ENCODE results near the gene BBS4. TPM values are rescaled to one million over a fixed set of nuclear protein-coding genes. Genes with fewer than 3 reads are reported as not detected.
"Not testable (repeated sequence)": the region's sequence is repeated elsewhere in the genome, so short reads cannot be mapped to it uniquely, and the experiment has no call there.

The BBS4 gene
- polyA plus RNA-seq, 1 donor = 22.3 TPM

GRCh38 chr15:72706266-72706665 is 20.3 kb downstream of the BBS4 start:
- DNase-seq = no peak

- DNase-seq = not testable (repeated sequence)
Measured at GRCh38 chr15:72708551-72709303, 22.7 kb downstream of the BBS4 start.

DNA sequence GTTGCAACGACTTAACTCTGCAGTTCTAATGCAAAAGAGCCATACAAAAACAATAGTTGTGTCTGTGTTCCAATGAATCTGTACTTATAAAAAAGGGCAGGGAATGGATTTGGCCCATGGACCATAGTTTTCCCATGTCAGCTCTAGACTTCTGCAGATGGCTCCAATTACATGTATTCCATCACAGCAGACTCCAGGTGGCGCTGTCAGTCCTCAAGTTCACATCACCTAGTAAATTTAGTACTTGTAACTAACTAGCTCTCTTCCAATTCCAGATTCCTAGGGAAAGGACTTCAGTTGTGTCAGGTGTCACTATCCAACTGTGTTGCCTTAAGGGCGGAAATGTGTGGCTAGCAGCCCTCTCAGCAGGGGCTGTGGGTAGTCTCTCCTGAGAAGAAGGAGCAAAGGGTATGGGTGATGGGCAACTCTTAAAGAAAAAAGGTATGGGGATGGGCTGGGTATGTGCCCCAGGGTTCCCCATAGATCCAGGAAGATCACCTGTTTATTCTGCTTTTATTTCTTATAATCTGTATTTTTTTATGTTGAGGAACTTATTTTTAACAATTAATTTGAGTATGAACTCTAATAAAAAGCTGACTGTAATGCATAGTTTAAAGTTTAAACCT is 36.2 kb downstream of the BBS4 start:
- peak; percentile 54 for DNase-seq

DNA sequence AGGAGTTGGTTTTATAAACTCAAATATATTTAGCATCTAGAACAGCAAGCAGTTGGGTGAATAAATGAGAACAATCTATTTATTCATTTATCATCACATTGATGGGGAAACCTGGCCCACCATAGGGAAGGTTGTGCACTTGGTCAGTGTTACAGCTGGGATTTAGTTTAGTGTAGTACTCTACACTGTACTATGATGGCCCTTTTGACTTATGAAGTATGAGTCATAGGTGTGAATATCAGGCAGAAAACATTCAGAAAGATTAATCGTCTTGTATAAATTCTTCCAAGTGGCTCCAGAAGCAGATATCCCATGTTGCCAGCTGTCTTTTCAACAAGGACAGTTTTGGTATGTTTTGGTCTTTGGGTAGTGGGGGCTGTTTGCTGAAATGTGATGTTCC is 38.0 kb downstream of the BBS4 start:
- no peak for DNase-seq

DNA sequence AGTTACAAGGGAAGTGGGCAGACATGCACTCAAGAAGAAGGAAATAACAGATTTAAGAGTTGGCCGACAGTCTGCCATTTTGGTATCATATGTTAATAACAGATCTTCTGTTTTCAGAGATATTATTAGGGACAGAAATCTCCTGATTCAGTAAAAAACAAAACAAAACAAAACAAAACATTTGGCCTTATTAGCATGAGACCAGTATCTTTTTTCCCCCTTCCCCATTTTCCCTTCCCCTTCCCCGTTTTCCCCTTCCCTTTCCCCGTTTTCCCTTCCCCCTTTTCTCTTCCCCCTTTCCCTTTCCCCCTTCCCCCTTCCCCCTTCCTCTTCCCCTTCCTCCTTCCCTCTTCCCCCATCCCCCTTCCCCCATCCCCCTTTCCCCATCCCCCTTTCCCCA is 39.4 kb downstream of the BBS4 start:
- no peak for DNase-seq

GRCh38 chr15:72725851-72726250 is 39.8 kb downstream of the BBS4 start:
- not testable (repeated sequence) for DNase-seq

DNA sequence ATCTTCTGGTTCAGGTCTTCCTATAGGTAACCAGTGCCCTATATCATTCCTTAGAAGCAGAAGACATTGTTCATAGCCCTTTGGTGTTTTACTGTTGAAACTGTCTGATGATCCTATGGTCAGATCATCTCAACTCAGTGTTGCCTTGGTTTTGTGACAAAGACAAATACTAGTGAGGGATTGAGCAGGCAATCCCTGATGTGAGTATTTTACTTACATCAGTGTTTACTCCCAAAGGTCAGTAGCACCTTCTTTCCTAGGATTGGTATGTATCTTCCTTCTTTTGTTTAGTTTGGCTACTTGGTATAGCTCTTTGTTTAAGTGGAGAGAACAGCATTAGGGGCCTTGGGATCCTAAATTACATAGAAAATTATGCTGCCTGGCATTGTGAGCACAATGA is 41.1 kb downstream of the BBS4 start:
- no peak for DNase-seq

- not testable (repeated sequence) for DNase-seq
Measured at GRCh38 chr15:72728249-72728648, 42.2 kb downstream of the BBS4 start.

GRCh38 chr15:72728821-72729220 is 42.8 kb downstream of the BBS4 start:
- DNase-seq = no peak

DNA sequence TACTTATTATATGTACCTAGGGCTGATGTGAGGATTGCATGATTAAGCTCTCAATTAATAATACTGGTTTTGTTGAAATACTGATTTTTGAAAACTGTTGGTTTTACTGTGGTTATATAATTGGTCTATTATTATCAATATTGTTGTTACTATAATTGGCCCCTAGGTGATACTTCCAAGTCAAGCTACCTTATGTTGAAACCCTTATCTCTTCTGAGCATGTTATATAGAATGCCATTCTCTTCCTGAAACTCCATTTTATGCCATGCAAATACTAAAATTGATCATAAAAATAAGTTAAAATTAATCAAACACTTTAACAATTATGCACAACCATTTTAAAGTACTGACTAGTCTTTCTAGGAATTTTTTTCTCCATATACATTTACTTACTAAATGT is 46.1 kb downstream of the BBS4 start:
- no peak for DNase-seq

- no peak for DNase-seq
Measured at GRCh38 chr15:72732516-72732915, 46.5 kb downstream of the BBS4 start.

DNA sequence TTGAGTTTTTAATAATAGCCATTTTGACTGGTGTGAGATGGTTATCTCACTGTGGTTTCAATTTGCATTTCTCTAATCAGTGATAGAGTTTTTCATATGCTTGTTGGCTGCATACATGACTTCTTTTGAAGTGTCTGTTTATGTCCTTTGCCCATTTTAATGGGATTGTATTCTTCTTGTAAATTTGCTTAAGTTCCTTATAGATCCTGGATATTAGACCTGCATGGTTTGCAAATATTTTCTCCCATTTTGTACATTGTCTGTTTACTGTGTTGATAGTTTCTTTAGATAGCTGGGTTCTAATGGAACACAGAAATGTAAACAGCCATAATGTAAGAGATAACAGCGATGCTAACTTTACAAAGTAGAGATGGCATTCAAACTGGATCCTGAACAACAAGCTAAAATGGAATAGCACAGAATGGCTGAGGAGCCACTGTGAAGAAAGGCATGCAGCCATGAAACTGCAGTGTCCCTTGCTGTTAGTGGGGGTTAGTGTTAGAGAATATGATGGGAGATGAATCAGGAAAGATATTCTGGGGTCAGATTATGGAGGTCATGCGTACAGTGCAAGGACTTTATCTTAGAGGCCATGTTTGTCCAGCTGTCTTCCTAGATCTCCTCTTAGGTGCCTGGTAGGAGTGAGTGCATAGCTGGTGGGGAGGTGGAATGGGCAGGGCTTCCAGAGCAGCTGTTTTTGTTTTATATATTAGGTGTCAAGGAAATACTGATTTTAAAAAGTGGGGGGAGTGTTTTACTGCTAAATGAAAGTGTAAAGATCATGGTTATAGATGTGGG is 48.1 kb downstream of the BBS4 start:
- DNase-seq = no peak

DNA sequence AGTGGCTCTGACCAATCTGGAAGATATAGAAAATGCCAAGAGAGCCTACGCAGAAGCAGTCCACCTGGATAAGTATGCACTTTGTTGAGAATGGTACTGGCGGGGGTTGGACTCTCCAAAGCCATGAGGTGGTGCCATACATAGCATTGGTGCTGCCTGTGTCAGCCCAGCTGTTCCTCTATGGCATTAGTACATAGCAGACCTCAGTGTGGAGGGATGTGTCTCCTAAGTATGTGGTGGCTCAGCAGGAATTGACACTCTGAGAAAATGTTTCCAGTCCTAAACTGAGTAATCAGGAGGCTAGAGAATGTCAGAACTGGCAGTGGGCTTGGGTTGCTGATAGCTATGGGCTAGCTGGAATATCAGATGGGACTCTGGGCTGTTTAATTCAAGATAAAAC is 49.1 kb downstream of the BBS4 start:
- no peak for DNase-seq

DNA sequence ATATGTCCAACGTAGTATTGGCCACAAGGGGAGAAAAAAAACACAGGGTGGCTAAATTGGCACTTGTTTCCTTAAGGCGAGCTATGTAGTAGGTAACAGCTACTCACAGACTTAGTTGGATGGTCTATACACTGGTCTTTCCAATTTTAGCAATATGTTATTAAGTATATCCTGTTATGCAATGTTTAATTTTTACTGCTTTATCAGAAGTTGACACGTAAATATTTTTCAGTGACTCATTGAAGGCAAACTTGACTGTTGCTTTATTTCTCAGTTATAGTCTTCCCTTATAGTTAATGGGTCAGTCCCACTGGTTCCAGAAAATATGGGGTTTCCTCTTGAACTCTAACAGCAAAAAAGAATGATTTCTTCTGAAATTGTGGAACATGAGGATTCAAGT is 51.1 kb downstream of the BBS4 start:
- no peak for DNase-seq

- no peak for DNase-seq
Measured at GRCh38 chr15:72737723-72738122, 51.7 kb downstream of the BBS4 start.

DNA sequence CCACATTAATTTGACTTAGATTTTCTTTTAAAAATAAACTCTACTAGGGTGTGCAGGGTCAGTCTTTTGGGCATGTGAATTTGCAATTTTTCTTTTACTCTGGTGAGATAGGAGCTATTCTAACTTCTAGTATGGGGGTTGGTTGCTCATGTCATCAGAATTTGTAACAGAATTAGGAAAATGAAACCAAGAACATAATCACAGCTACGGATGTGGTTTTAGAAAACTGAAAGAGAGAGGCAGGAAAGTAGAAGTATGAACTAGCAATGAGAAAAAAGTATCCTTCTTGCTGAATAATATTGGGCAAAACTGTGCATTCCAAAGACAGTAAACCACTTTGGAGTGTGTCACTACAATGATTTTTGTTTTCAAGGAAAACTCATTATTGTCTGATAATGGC is 54.2 kb downstream of the BBS4 start:
- DNase-seq = no peak

GRCh38 chr15:72749700-72750099 is 63.7 kb downstream of the BBS4 start:
- DNase-seq = no peak

DNA sequence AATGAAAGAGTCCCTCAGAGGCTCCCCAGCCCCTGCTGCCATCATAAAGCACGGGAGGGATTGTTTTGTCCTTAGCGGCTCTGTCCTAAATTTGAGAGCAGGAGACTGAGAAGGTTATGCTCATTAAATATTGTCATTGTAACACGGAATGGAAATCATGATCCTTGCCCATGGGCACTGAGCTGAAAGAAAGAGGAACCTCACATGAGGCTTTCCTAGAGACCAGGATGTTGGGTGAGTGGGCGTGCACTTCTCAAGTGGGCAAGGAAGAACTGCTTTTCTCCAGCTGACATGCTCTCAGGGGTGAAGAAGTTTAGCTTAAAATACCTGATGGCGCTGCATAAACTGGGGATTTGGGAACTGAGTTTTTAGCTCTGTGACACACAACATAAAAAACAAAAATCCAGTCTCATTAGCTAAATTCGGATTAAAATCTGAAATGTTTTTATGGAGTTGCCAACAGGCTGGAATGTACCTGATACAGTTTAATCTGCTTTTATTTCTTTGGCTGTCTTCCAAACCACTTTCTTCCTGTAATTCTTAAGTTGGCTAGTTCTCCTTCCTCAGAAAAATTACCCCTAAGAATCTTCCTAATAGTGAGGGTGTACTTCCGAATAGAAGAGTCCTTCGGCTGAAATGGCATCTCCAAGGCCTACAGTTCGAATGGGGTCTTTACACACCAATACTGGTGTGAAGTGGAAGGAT is 65.9 kb downstream of the BBS4 start:
- DNase-seq = no peak

GRCh38 chr15:72754096-72754495 is 68.1 kb downstream of the BBS4 start:
- no peak for DNase-seq

- no peak for DNase-seq
Measured at GRCh38 chr15:72758182-72758581, 72.2 kb downstream of the BBS4 start.

DNA sequence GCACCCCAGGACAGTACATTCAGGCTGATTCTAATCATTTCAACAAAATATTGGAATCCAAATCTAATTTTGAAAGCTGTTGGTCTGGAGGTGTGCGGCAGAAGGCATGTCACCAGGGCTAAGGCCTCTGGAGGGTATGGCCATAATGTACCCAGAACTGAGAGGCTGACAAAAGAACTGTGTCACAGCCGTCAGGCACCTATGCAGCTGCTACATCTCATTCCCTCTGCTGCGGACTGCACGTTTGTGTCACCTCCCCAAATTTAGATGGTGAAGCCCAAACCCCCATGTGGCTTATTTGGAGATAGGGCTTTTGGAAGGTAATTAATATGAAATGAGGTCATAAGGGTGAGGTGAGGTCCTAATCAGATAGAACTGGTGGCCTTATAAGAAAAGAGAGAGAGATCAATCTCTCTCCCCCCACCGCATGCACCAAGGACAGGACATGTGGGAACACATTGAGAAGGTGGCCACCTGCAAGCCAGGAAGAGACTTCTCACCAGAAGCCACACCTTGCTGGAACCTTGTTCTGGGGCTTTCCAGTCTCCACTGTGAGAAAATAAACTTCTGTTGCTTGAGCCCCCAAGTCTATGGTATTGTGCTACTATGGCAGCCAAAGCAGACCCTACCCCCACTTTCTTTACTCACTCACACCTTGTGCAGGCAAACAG is 74.7 kb downstream of the BBS4 start:
- no peak for DNase-seq

- no peak for DNase-seq
Measured at GRCh38 chr15:72764656-72765055, 78.6 kb downstream of the BBS4 start.
